WTC11 (cell line): Measurements from ENCODE around the gene TSPAN4. TPM values are rescaled to one million over a fixed set of nuclear protein-coding genes. Genes with fewer than 3 reads are reported as not detected.

Source experiments
- ATAC-seq: fragments of 200-7000 bp; cut with Tn5 transposase; 2 replicates; pipeline ENCODE4 v1.10.0; 2021; ENCODE audit warnings: mild to moderate bottlenecking, moderate library complexity
- CTCF ChIA-PET: fragments of 300-600 bp; sonication (Branson Sonifier 250); formaldehyde crosslinking; loops from one replicate; lab custom pipeline; 2021; ENCODE audit warnings: antibody characterized with exemption; lab: Charles Lee
- POLR2A ChIA-PET: fragments of 350-600 bp; sonication (Branson Sonifier 250); formaldehyde crosslinking; loops from one replicate; lab custom pipeline; 2021; ENCODE audit warnings: antibody characterized with exemption; lab: Charles Lee
- DNase-seq: peaks from one replicate; pipeline ENCODE4 v3.0.0; 2021; ENCODE audit warnings: low spot score
- H3K27ac Mint-ChIP-seq: 2 replicates; pipeline ENCODE4 v1.8.0; 2021; ENCODE audit warnings: mixed read lengths
- H3K27me3 Mint-ChIP-seq: 2 replicates; pipeline ENCODE4 v1.8.0; 2021; ENCODE audit warnings: low read depth, mild to moderate bottlenecking, moderate library complexity, mixed read lengths
- H3K36me3 Mint-ChIP-seq: 2 replicates; pipeline ENCODE4 v1.8.0; 2021; ENCODE audit warnings: mixed read lengths
- H3K4me1 Mint-ChIP-seq: 2 replicates; pipeline ENCODE4 v1.8.0; 2022; ENCODE audit warnings: mixed read lengths
- H3K4me3 Mint-ChIP-seq: 2 replicates; pipeline ENCODE4 v1.8.0; 2021; ENCODE audit warnings: mild to moderate bottlenecking, moderate library complexity, mixed read lengths
- H3K9me3 Mint-ChIP-seq: 2 replicates; pipeline ENCODE4 v1.8.0; 2021; ENCODE audit warnings: mixed read lengths
- AR ChIP-seq: fragments of 250-450 bp; sonication (Bioruptor Pico); IDR thresholded peaks from 2 replicates; pipeline ENCODE4 v1.9.0; 2021; ENCODE audit warnings: mild to moderate bottlenecking
- ATF3 ChIP-seq: sonication (generic); formaldehyde crosslinking; conservative IDR thresholded peaks from 2 replicates; pipeline ENCODE4 v1.8.1; 2022; ENCODE audit warnings: mild to moderate bottlenecking, missing genetic modification reagents
- CBFB ChIP-seq: sonication (generic); formaldehyde crosslinking; IDR thresholded peaks from 2 replicates; pipeline ENCODE4 v1.8.1; 2022; ENCODE audit warnings: mild to moderate bottlenecking, low read depth, missing genetic modification reagents
- CREM ChIP-seq: sonication (generic); formaldehyde crosslinking; IDR thresholded peaks from 2 replicates; pipeline ENCODE4 v1.8.1; 2022; ENCODE audit warnings: mild to moderate bottlenecking, missing genetic modification reagents, moderate library complexity
- E2F4 ChIP-seq: sonication (generic); formaldehyde crosslinking; IDR thresholded peaks from 2 replicates; pipeline ENCODE4 v1.8.1; 2022; ENCODE audit warnings: low read depth, mild to moderate bottlenecking, moderate library complexity, missing genetic modification reagents, borderline replicate concordance
- EMX1 ChIP-seq: fragments of 250-450 bp; sonication (Bioruptor Pico); IDR thresholded peaks from 2 replicates; pipeline ENCODE4 v1.8.0; 2021; ENCODE audit warnings: mild to moderate bottlenecking
- ESRRA ChIP-seq: sonication (generic); formaldehyde crosslinking; IDR thresholded peaks from 2 replicates; pipeline ENCODE4 v1.8.1; 2022; ENCODE audit warnings: mild to moderate bottlenecking, missing genetic modification reagents, borderline replicate concordance
- FOXK1 ChIP-seq: sonication (generic); formaldehyde crosslinking; IDR thresholded peaks from 2 replicates; pipeline ENCODE4 v1.8.0; 2022; ENCODE audit warnings: mild to moderate bottlenecking, moderate library complexity, missing genetic modification reagents
- FOXP1 ChIP-seq: sonication (generic); formaldehyde crosslinking; IDR thresholded peaks from 2 replicates; pipeline ENCODE4 v1.8.0; 2022; ENCODE audit warnings: missing genetic modification reagents, mild to moderate bottlenecking, moderate library complexity, borderline replicate concordance
- MLX ChIP-seq: sonication (generic); formaldehyde crosslinking; IDR thresholded peaks from 2 replicates; pipeline ENCODE4 v1.8.1; 2023; ENCODE audit warnings: mild to moderate bottlenecking, missing genetic modification reagents, moderate library complexity
- MXD4 ChIP-seq: fragments of 250-450 bp; sonication (Bioruptor Pico); IDR thresholded peaks from 2 replicates; pipeline ENCODE4 v1.8.0; 2021; ENCODE audit warnings: mild to moderate bottlenecking, moderate library complexity, borderline replicate concordance
- NFYB ChIP-seq: sonication (generic); formaldehyde crosslinking; conservative IDR thresholded peaks from 2 replicates; pipeline ENCODE4 v1.8.0; 2022; ENCODE audit warnings: low read depth, missing genetic modification reagents
- RELA ChIP-seq: sonication (generic); formaldehyde crosslinking; IDR thresholded peaks from 2 replicates; pipeline ENCODE4 v1.8.1; 2022; ENCODE audit warnings: missing genetic modification reagents, mild to moderate bottlenecking, borderline replicate concordance
- TCF7 ChIP-seq: sonication (generic); formaldehyde crosslinking; IDR thresholded peaks from 2 replicates; pipeline ENCODE4 v1.8.0; 2022; ENCODE audit warnings: mild to moderate bottlenecking, low read depth, missing genetic modification reagents, moderate library complexity
- USF1 ChIP-seq: sonication (generic); formaldehyde crosslinking; IDR thresholded peaks from 2 replicates; pipeline ENCODE4 v1.8.0; 2022; ENCODE audit warnings: mild to moderate bottlenecking, missing genetic modification reagents
- USF2 ChIP-seq: sonication (generic); formaldehyde crosslinking; IDR thresholded peaks from 2 replicates; pipeline ENCODE4 v1.8.1; 2023; ENCODE audit warnings: mild to moderate bottlenecking, missing genetic modification reagents, moderate library complexity
- ZBTB43 ChIP-seq: sonication (generic); formaldehyde crosslinking; IDR thresholded peaks from 2 replicates; pipeline ENCODE4 v1.8.1; 2023; ENCODE audit warnings: mild to moderate bottlenecking, missing genetic modification reagents
- ZNF416 ChIP-seq: fragments of 250-450 bp; sonication (Bioruptor Pico); IDR thresholded peaks from 2 replicates; pipeline ENCODE4 v1.9.0; 2021; ENCODE audit warnings: mild to moderate bottlenecking, inconsistent platforms
- ZNF512 ChIP-seq: sonication (generic); formaldehyde crosslinking; IDR thresholded peaks from 2 replicates; pipeline ENCODE4 v1.8.1; 2022; ENCODE audit warnings: missing genetic modification reagents, borderline replicate concordance
- total RNA-seq: library from RNA; stranded (reverse); gene quantifications from 3 replicates; pipeline ENCODE4 v1.2.3, GENCODE V29; 2021

Gene TSPAN4
- total RNA-seq, 1 experiment from 2014 or later = 94.3 TPM

GRCh38 chr11:844693-845644, 2.3 kb downstream of the TSPAN4 start:
- H3K27ac Mint-ChIP-seq = peak overlapping the region; percentile 96
- peak; percentile 85 for DNase-seq

GRCh38 chr11:845872-846495, 3.3 kb downstream of the TSPAN4 start:
- CTCF ChIA-PET = interaction anchor here (0.7 to 1.1 kb wide), 3 partner anchors 12 to 99 kb away, joined by 3 to 4 read pairs (median 3); no protein-coding TSS in a partner anchor

More at GRCh38 chr11:844693-845644, 2.3 kb downstream of the TSPAN4 start:
- ATAC-seq = peak; percentile 29
- CTCF ChIA-PET = interaction anchor here (0.5 to 5.9 kb wide), 16 partner anchors 11 to 702 kb away, joined by 3 to 82 read pairs (median 4); partner anchors contain the start of genes CD151, CRACR2B, PNPLA2 and RPLP2
- TF ChIP-seq ESRRA = 0 out of 2 replicates have a peak, but pooled peaks have one; percentile 55
- TF ChIP-seq ZNF512 (CRISPR knock-in tag) = no peak
- peak; percentile 50; the same call in 1 of the 2 replicates for TF ChIP-seq USF2 (CRISPR knock-in tag)
- no peak for TF ChIP-seq ZNF416
- 0 out of 2 replicates have a peak, but pooled peaks have one; percentile 46 for TF ChIP-seq CBFB (CRISPR knock-in tag)
- TF ChIP-seq, all 79 proteins: peak for 3
- H3K27me3 Mint-ChIP-seq = no peaks in the 10 kb centered on the region
- POLR2A ChIA-PET = interaction anchor here (0.5 to 2.9 kb wide), 13 partner anchors 11 to 207 kb away, joined by 3 to 35 read pairs (median 4); partner anchors contain the start of genes CRACR2B, GATD1, PNPLA2 and TALDO1
- peaks cover 21% of the 10 kb centered on the region for H3K4me1 Mint-ChIP-seq
- H3K36me3 Mint-ChIP-seq = peaks cover 3% of the 10 kb centered on the region; the same call in 1 of the 2 replicates
- no peaks in the 10 kb centered on the region for H3K9me3 Mint-ChIP-seq
- H3K4me3 Mint-ChIP-seq = peak overlapping the region; percentile 73

More at GRCh38 chr11:845872-846495, 3.3 kb downstream of the TSPAN4 start:
- Mint-ChIP-seq H3K27ac (no peak overlapping the region), H3K36me3 (peaks cover under 1% of the 10 kb centered on the region; the same call in 1 of the 2 replicates), H3K4me3 (no peak overlapping the region), H3K27me3 (no peaks in the 10 kb centered on the region), H3K4me1 (peaks cover 17% of the 10 kb centered on the region), H3K9me3 (no peaks in the 10 kb centered on the region)
- POLR2A ChIA-PET = no interaction called here
- DNase-seq (no peak), ATAC-seq (no peak)
- TF ChIP-seq EMX1 (CRISPR knock-in tag) (no peak), RELA (CRISPR knock-in tag) (no peak), FOXP1 (no peak), USF1 (CRISPR knock-in tag) (no peak), TCF7 (CRISPR knock-in tag) (no peak), FOXK1 (CRISPR knock-in tag) (no peak), AR (CRISPR knock-in tag) (no peak), ATF3 (no peak), NFYB (CRISPR knock-in tag) (no peak), MLX (no peak), MXD4 (CRISPR knock-in tag) (no peak), ZBTB43 (no peak), E2F4 (CRISPR knock-in tag) (no peak), CREM (no peak)
